ENCODE data around the gene LGALS7.

- TF ChIP-seq ZSCAN31 (CRISPR knock-in tag; IDR thresholded peaks at IDR 0.05; ENCODE audit: low read depth) (no peak), YEATS2 (CRISPR knock-in tag; IDR thresholded peaks at IDR 0.05; ENCODE audit: borderline replicate concordance) (no peak), PRDM4 (CRISPR knock-in tag; IDR thresholded peaks at IDR 0.05; ENCODE audit: borderline replicate concordance) (no peak), POLR2A (IDR thresholded peaks at IDR 0.05; ENCODE audit: insufficient read depth in 1 of 2, low read depth in 2 of 2, low read length in 2 of 2) (peak in 1 of 2 experiments; percentile 50; a peak in 1 of 4 replicates), LBX2 (CRISPR knock-in tag; IDR thresholded peaks at IDR 0.05; ENCODE audit: borderline replicate concordance) (no peak)
Observed at GRCh38 chr19:38731654-38732301, 41.5 kb downstream of the LGALS7 start.

Data from HepG2 (cell line).